ENCODE results near the gene CRHR1.

- TF ChIP-seq CTCF (IDR thresholded peaks at IDR 0.05): peak in 1 of 4 donors; percentile 15
- no peak for TF ChIP-seq POLR2A (IDR thresholded peaks at IDR 0.05)
Observed at GRCh38 chr17:45784741-45785479, 790 bp downstream of the CRHR1 start.

Data from right lobe of liver (tissue), 4 donors.